Thymus (tissue), 11 donors: ENCODE data around the gene JAKMIP1. TPM values are rescaled to one million over a fixed set of nuclear protein-coding genes. Genes with fewer than 3 reads are reported as not detected.

Experiments used
- DNase-seq, 9 donors: peaks; one replicate each; pipeline ENCODE4 v3.0.0-alpha.2; 2013; ENCODE audit warnings: low spot score in 9 of 9, low read depth in 6 of 9, missing footprints in 1 of 9
- H3K27ac ChIP-seq, 2 donors: one replicate each; pipeline ENCODE4 v1.5.1; 2013; ENCODE audit warnings: control low read depth in 1 of 2, low read depth in 1 of 2, low read length in 1 of 2, mild to moderate bottlenecking in 1 of 2, moderate library complexity in 1 of 2
- H3K27me3 ChIP-seq, 2 donors: one replicate each; pipeline ENCODE4 v1.5.1; 2013; ENCODE audit warnings: low read length in 1 of 2; ENCODE audit not compliant: control insufficient read depth in 2 of 2, insufficient read depth in 1 of 2
- H3K36me3 ChIP-seq, 2 donors: one replicate each; pipeline ENCODE4 v1.5.1; 2013; ENCODE audit warnings: low read length in 1 of 2, mild to moderate bottlenecking in 1 of 2, moderate library complexity in 1 of 2; ENCODE audit not compliant: control insufficient read depth in 2 of 2, insufficient read depth in 2 of 2
- H3K4me1 ChIP-seq, 2 donors: one replicate each; pipeline ENCODE4 v1.5.1; 2013; ENCODE audit warnings: low read length in 2 of 2; ENCODE audit not compliant: control insufficient read depth in 2 of 2, insufficient read depth in 2 of 2
- H3K4me3 ChIP-seq, 2 donors: one replicate each; pipeline ENCODE4 v1.5.1; 2013; ENCODE audit warnings: low read length in 2 of 2, control low read depth in 1 of 2, mild to moderate bottlenecking in 1 of 2
- H3K9me3 ChIP-seq, 2 donors: one replicate each; pipeline ENCODE4 v1.5.1; 2013; ENCODE audit warnings: low read length in 1 of 2, mild to moderate bottlenecking in 1 of 2; ENCODE audit not compliant: control insufficient read depth in 2 of 2, insufficient read depth in 1 of 2
- WGBS: extraction: QIAGEN DNeasy Blood & Tissue Kit; methylation state at CpG from one replicate; pipeline ENCODE4 v1.1.7; 2013; 5-methylcytosine and 5-hydroxymethylcytosine counted together
- polyA plus RNA-seq: library from polyadenylated mRNA; stranded (reverse); fragments of 200-250 nt; gene quantifications from one replicate; pipeline ENCODE4 v1.2.3, GENCODE V29; 2013
- total RNA-seq: library from RNA; stranded (reverse); fragments of 120-200 nt; gene quantifications from one replicate; pipeline ENCODE4 v1.2.4, GENCODE V29; 2013
- donor health status: healthy.

The JAKMIP1 gene
- total and polyA plus RNA-seq, 2 donors: 0.19 to 1.5 TPM

GRCh38 chr4:6046526-6047129 is 153.7 kb downstream of the JAKMIP1 start:
- Histone ChIP-seq H3K36me3 (no peaks in the 10 kb centered on the region), H3K27ac (no peak overlapping the region), H3K4me1 (no peaks in the 10 kb centered on the region), H3K27me3 (no peaks in the 10 kb centered on the region), H3K9me3 (no peaks in the 10 kb centered on the region), H3K4me3 (no peak overlapping the region)
- no peak for DNase-seq
- WGBS: 96% methylated on average over 14 of the region's 14 CpGs

GRCh38 chr4:6044805-6045204 is 155.5 kb downstream of the JAKMIP1 start:
- 46% methylated on average over 9 of the region's 9 CpGs for WGBS

GRCh38 chr4:6044276-6044675 is 156.1 kb downstream of the JAKMIP1 start:
- DNase-seq: no peak
- 12% methylated on average over 9 of the region's 9 CpGs for WGBS
- H3K9me3 ChIP-seq: no peaks in the 10 kb centered on the region
- H3K4me1 ChIP-seq: no peaks in the 10 kb centered on the region
- no peaks in the 10 kb centered on the region for H3K36me3 ChIP-seq
- no peaks in the 10 kb centered on the region for H3K27me3 ChIP-seq
- no peak overlapping the region for H3K4me3 ChIP-seq
- H3K27ac ChIP-seq: no peak overlapping the region

More at GRCh38 chr4:6044805-6045204, 155.5 kb downstream of the JAKMIP1 start:
- Histone ChIP-seq H3K4me1 (no peaks in the 10 kb centered on the region), H3K27me3 (no peaks in the 10 kb centered on the region), H3K36me3 (no peaks in the 10 kb centered on the region), H3K4me3 (no peak overlapping the region), H3K27ac (no peak overlapping the region), H3K9me3 (no peaks in the 10 kb centered on the region)
- no peak for DNase-seq

GRCh38 chr4:6043843-6044242 is 156.5 kb downstream of the JAKMIP1 start:
- 82% methylated on average over 7 of the region's 7 CpGs for WGBS
- DNase-seq: no peak
- Histone ChIP-seq H3K4me1 (no peaks in the 10 kb centered on the region), H3K9me3 (no peaks in the 10 kb centered on the region), H3K27me3 (no peaks in the 10 kb centered on the region), H3K36me3 (no peaks in the 10 kb centered on the region), H3K4me3 (no peak overlapping the region), H3K27ac (no peak overlapping the region)

- no peaks in the 10 kb centered on the region for H3K4me1 ChIP-seq
- no peak overlapping the region for H3K4me3 ChIP-seq
- 91% methylated on average over 13 of the region's 13 CpGs for WGBS
- no peak overlapping the region for H3K27ac ChIP-seq
- H3K27me3 ChIP-seq: no peaks in the 10 kb centered on the region
- no peaks in the 10 kb centered on the region for H3K9me3 ChIP-seq
- no peaks in the 10 kb centered on the region for H3K36me3 ChIP-seq
- no peak for DNase-seq
Measured at GRCh38 chr4:6043188-6043587, 157.2 kb downstream of the JAKMIP1 start.

- no peak for DNase-seq
- no peaks in the 10 kb centered on the region for H3K36me3 ChIP-seq
- no peak overlapping the region for H3K4me3 ChIP-seq
- no peak overlapping the region for H3K27ac ChIP-seq
- 90% methylated on average over 21 of the region's 21 CpGs for WGBS
- no peaks in the 10 kb centered on the region for H3K27me3 ChIP-seq
- H3K9me3 ChIP-seq: no peaks in the 10 kb centered on the region
- no peaks in the 10 kb centered on the region for H3K4me1 ChIP-seq
Measured at GRCh38 chr4:6042293-6043063, 157.9 kb downstream of the JAKMIP1 start.

GRCh38 chr4:6041800-6042199 is 158.5 kb downstream of the JAKMIP1 start:
- H3K27ac ChIP-seq: no peak overlapping the region
- WGBS: 95% methylated on average over 5 of the region's 5 CpGs

GRCh38 chr4:6038711-6039110 is 161.6 kb downstream of the JAKMIP1 start:
- Histone ChIP-seq H3K4me1 (no peaks in the 10 kb centered on the region), H3K9me3 (no peaks in the 10 kb centered on the region), H3K27ac (no peak overlapping the region), H3K27me3 (no peaks in the 10 kb centered on the region), H3K36me3 (no peaks in the 10 kb centered on the region), H3K4me3 (no peak overlapping the region)
- DNase-seq: no peak
- WGBS: 91% methylated on average over 8 of the region's 8 CpGs

More at GRCh38 chr4:6041800-6042199, 158.5 kb downstream of the JAKMIP1 start:
- Histone ChIP-seq H3K36me3 (no peaks in the 10 kb centered on the region), H3K9me3 (no peaks in the 10 kb centered on the region), H3K27me3 (no peaks in the 10 kb centered on the region), H3K4me1 (no peaks in the 10 kb centered on the region), H3K4me3 (no peak overlapping the region)
- DNase-seq: no peak

- Histone ChIP-seq H3K27me3 (no peaks in the 10 kb centered on the region), H3K4me3 (no peak overlapping the region), H3K9me3 (no peaks in the 10 kb centered on the region), H3K36me3 (no peaks in the 10 kb centered on the region), H3K27ac (no peak overlapping the region), H3K4me1 (no peaks in the 10 kb centered on the region)
- DNase-seq: no peak
- 97% methylated on average over 16 of the region's 16 CpGs for WGBS
Measured at GRCh38 chr4:6035786-6036185, 164.6 kb downstream of the JAKMIP1 start.
